GM20000 (cell line): Measurements from ENCODE around the gene LIMS1.

Experiments
- DNase-seq: peaks from one replicate; pipeline ENCODE4 v3.0.0; 2012; ENCODE audit warnings: low spot score
- CTCF ChIP-seq: IDR thresholded peaks from 2 replicates; pipeline ENCODE4 v1.5.1; 2012; ENCODE audit warnings: mild to moderate bottlenecking, control low read depth; ENCODE audit errors: extremely low read depth, missing control alignments

Gene LIMS1

GRCh38 chr2:108585436-108585835, 51.2 kb downstream of the LIMS1 start:
- no peak for DNase-seq
- TF ChIP-seq CTCF: no peak

GRCh38 chr2:108586116-108586515, 51.8 kb downstream of the LIMS1 start:
- no peak for TF ChIP-seq CTCF

GRCh38 chr2:108586631-108587030, 52.4 kb downstream of the LIMS1 start:
- DNase-seq: no peak
- no peak for TF ChIP-seq CTCF

More at GRCh38 chr2:108586116-108586515, 51.8 kb downstream of the LIMS1 start:
- DNase-seq: no peak

- no peak for TF ChIP-seq CTCF
- no peak for DNase-seq
Measured at GRCh38 chr2:108587621-108588020, 53.4 kb downstream of the LIMS1 start.

- DNase-seq: no peak
- no peak for TF ChIP-seq CTCF
Measured at GRCh38 chr2:108588070-108588668, 53.9 kb downstream of the LIMS1 start.

GRCh38 chr2:108589372-108589771, 55.1 kb downstream of the LIMS1 start:
- no peak for DNase-seq
- no peak for TF ChIP-seq CTCF

- DNase-seq: no peak
- TF ChIP-seq CTCF: no peak
Measured at GRCh38 chr2:108589781-108590180, 55.5 kb downstream of the LIMS1 start.
